GM20431 (cell line): ENCODE results near the gene C6orf15.

ENCODE experiments used
- in situ Hi-C: fragments of 300-500 bp; cut with MseI, MboI; formaldehyde crosslinking; loops from one replicate; pipeline ENCODE4 v1.15.0; 2020; ENCODE audit warnings: low sequenced_read_pairs; ENCODE audit not compliant: unreplicated experiment

Gene C6orf15

DNA sequence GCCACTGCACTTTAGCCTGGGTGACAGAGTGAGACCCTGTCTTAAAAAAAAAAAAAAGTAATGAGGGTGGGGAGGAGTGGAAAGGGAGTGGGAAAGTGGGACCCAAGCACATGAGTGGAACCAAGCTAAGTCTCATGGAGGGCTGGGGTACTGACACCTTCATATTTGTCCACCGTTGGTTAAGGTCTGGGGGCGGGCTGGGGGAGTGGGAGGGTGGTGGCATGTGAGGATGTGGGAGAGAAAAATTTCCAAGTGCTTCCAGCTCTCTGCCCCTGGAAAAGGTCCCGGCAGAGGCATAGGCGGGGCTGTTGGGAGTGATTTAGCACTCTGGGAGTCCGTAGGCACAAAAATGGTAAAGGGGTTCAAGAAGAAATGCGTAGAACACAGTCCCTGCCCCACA lies 20.4 kb upstream of the C6orf15 start:
- in situ Hi-C loops = loop anchor here (10.0 kb wide), 2 partner anchors 62 to 232 kb away; no protein-coding TSS in a partner anchor

DNA sequence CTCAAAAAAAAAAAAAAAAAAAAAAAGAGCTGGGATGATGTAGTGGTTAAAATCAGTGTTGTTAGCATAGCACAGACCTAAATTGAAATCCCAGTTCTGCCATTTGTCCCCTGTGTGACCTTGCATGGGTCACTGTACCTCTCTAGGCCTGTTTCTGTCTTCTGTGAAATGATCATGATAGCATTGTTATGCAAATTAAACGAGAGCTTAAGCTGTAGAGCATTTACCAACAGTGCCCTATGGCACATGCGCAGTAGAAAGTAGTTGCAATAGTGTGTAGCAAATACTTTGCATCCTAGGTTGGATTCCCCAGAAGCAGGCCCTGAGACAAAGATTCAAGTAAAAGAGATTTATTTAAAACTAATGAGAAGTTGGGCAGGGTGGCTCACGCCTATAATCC lies 19.2 kb upstream of the C6orf15 start:
- in situ Hi-C loops = loop anchor here (10.0 kb wide), 2 partner anchors 63 to 233 kb away; no protein-coding TSS in a partner anchor

- in situ Hi-C loops = loop anchor here (10.0 kb wide), 2 partner anchors 64 to 234 kb away; no protein-coding TSS in a partner anchor
Measured at GRCh38 chr6:31130751-31131150, 18.4 kb upstream of the C6orf15 start.

DNA sequence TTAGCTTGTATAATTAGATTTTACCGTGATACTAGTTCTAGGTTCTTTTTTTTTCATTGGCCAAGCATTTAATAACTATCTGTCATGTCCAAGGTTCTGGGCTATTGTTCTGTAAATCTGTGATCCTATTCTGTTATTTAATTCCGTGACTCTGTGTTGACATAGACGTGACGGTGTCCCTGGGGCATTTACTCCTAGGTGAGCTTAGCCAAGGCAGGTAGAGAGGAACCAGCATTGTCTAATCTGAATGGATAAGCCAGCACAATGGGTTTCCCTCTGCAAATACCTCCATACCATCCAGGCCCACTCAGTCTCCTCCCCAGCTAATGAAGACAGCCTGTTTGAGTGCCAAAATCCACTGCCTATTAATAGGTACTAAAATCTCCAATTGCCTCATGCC lies 16.8 kb upstream of the C6orf15 start:
- in situ Hi-C loops = no loop called here

DNA sequence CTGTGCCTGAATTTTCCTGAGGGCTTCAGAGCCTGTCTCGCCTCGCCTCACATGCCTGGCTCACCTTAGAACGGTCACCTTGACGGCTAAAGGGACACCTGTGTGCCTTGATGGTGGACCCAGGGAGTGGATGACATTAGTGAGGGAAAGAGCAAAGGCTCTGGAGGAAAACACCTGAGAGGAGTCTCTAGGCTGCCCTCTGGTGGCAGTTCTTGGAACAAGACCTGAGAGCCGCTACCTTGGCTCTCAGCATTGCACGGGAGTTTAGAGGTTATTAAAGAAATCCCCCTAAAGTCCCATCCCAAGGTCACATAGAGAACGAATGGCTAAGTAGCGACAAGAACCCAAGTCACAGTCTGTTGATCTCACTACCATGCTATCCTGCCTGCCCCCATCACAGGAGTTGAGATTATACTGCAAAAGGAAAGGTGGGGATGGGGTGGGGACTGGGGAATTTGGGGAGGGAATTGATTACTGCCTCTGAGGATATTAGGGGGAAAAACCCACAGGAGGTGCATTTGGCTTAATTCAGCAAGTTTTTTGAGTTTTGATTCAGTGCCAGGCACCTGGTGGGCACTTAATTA lies 15.8 kb upstream of the C6orf15 start:
- in situ Hi-C loops = no loop called here

DNA sequence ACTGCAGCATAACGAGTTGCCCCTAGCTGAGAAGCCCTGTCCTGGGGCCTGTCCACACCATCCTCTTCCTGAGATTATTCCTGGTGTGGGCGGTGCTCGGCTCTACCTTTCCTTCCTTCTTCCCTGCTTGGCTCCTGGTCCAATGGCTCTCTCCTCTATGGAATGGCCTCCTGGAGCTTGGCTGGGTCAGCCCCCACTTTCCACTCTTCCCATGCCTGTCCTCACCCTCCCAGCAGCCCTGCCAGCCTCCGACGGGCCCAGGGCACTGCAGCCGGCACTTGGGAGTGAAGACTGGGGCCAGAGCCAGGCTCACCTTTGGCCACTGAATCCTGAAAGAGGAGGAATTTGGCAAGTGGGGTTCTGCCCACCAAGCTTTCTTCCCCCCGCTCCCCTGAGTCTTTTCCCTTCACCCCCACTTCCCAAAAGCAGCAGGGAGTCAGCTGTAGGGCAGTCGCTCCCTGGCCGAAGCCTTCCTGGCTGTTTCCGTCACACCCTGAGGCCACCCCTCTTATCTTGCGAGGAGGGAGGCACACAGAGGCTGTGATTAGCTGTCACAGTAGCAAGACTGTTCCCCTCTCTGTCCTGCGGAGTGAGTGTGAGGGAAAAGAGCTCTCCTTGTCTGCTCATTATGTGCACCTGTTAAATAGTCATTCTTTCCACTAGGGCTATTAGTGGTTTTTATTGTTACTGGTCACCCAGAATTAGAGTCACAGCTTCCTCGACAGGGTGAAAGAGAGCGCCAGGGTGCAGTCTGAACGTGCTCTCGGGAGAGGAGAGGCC lies 14.2 kb upstream of the C6orf15 start:
- in situ Hi-C loops = no loop called here

- in situ Hi-C loops = no loop called here
Measured at GRCh38 chr6:31125586-31126363, 13.4 kb upstream of the C6orf15 start.

- in situ Hi-C loops = no loop called here
Measured at GRCh38 chr6:31125162-31125561, 12.8 kb upstream of the C6orf15 start.

DNA sequence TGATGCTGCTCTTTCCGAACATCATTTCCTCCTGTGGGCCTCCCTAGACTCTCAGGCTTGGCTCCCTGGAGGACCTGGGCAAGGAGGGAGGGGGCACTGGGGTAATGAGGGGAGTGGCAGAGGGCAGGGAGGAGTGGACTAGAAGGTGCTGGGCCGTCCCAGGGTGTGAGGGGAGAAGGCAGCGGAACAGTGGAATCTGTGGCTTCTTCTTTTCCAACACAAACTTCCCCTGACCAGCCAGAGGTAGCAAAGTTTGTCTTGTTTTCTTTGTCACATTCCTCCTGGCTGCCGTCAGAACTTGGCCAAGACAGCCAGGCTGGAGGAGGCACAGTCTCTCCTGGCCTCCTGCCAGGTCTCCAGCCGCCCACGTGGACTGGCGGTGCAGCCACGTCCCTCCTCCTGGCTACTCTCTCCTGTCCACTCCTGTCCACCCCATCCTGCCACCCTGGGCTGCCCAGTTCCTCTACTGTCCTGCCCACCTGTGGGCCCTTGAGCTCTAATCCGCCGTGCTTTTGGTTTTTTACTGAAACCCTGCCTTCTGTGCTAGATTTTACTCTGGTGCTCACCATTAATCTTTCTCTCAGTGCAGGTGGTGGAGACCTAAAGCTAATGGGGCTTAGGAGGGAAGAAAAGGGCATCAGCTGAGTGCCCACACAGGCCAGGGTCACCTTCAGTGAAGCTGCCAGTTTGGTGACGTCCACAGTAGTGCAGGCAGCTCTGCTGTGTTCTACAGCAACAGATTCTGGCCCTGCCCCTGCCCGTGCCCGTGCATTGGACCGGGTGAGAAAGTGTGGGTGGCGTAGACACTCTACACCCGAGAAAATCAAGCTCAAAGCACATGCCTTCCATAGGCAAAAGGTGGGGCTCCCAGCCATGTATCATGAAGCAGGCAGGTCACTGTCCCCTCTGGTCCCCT lies 10.7 kb upstream of the C6orf15 start:
- in situ Hi-C loops = no loop called here

- in situ Hi-C loops = no loop called here
Measured at GRCh38 chr6:31121131-31121790, 8.9 kb upstream of the C6orf15 start.

DNA sequence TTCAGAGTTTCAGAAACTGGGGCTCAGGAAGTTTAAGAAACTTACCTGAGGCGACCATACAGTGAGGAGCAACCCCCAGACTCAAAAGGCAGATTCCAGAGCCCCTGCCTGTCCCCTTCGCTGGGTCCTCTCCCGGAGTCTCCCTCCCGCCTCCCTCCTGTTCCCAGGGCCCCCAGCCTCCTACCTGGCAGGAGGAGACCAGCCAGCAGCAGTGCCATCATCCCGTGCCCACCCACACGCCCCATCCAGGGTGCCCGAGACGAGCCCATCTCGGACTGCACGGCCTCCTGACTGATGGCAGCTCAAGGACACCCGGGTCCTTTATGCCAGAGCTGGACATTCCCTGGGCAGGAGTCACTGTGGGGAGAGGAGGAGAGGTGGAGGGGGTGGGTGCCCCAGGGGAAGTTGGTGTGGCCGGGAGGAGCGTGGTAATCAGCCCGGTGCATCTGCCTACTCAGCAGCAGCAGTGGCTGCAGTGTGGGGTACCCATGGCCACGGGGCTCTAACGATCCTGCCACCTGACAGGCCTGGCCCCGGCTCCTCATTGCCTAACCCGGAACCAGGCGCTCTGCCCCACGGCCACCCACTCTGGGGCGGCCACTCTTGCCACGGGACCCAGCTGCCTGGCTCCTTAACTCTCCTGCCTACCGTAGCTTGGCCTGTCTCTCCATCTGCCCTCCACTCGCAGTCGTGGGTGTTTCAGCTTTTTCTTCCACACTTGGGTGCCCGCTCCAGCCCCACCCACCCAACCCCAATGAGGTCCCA lies 8.0 kb upstream of the C6orf15 start, which contains the start of gene CDSN:
Gene CDSN (minus strand): TSS at position 296 of the 765 bp plus-strand sequence. CDS start 27 bp downstream, at position 269.
- in situ Hi-C loops = no loop called here

DNA sequence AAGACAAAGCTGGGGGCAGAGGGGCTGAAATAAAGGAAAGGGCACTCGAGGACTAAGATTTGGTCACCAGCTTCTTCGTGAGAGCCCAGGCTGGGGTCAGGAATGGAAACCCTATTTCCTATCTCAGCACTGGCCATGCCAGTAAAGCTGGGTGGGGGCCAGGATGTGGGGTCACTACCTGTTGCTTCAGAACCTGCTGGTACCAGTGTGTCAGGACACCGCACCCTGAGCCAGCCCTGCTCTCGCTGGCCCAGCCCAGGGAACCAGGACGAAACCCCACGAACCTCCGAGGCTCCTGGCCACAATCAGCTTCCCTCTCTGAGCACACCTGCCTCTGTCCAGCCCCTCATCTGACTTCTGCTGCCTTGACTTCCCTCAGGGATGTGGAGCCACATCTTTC lies 5.8 kb upstream of the C6orf15 start:
- in situ Hi-C loops = no loop called here

GRCh38 chr6:31116661-31117385 lies 4.4 kb upstream of the C6orf15 start:
- in situ Hi-C loops = no loop called here

GRCh38 chr6:31115941-31116560 lies 3.7 kb upstream of the C6orf15 start:
- in situ Hi-C loops = no loop called here

DNA sequence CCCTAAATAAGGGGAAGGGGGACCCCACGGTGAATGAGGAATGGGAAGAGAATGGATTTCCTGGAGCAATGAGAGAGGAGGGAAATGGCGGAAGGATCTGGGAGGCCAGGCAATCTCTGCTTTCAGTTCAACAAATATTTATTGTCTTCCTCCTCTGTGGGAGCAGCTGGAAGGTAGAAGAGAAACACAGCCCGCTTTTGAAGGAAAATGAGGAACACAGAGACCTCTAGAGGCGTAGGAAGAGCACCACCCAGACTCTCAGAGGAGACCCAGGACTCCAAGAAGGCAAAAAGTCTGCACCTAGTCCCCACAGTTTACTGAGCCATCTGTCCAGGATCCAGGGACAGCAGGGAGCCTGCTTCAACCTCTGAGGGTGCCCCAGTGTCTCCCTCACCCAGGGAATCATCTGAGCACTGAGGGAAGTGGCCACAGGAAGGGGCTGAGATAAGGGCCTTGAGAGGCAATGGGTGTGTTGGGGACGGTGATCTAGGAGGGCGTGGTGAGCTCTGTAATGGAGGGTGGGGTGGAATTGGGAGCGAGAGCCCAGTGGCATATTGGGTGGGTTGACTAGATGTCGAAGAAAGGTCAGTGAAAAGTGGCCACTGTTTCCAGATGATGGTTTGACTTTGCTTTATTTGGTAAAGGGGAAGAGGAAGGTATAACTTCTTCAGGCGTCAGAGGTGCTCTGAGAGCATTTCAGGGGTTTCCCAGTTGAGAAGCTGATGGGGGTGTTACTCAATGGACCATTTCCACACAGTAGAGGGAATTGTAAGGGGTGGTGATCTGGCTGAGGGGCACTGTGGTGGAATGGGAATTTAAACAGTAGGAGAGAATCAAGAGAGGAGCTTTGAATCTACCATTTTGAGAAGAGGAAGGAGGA lies 2.8 kb upstream of the C6orf15 start:
- in situ Hi-C loops = no loop called here

GRCh38 chr6:31114541-31114878 lies 2.1 kb upstream of the C6orf15 start, which contains the start of gene PSORS1C1:
PSORS1C1 (plus strand) TSS chr6:31114800; CDS start chr6:31129633, 14,833 bp downstream.
- in situ Hi-C loops = no loop called here
